Keratinocyte (primary cell): ENCODE measurements around the gene DENND4A.

Experiments
- EZH2 ChIP-seq: IDR thresholded peaks from one replicate; pipeline ENCODE4 v1.6.1; 2012; ENCODE audit warnings: inconsistent platforms, mild to moderate bottlenecking, low read length, moderate library complexity
- TF ChIP-seq, protein P1 (sequence below), 3 experiments: IDR thresholded peaks in 1 of 3; conservative IDR thresholded peaks in 1 of 3; optimal IDR thresholded peaks in 1 of 3; 2 replicates in 2 of 3; 3 replicates in 1 of 3; pipeline versions ENCODE3 to v1.5.1; 2011; ENCODE audit warnings: low read length in 3 of 3, mild to moderate bottlenecking in 3 of 3, moderate library complexity in 2 of 3, control low read depth in 1 of 3, inconsistent platforms in 1 of 3; ENCODE audit not compliant: insufficient read depth in 2 of 3; ENCODE audit errors: extremely low read depth in 1 of 3

DNA sequence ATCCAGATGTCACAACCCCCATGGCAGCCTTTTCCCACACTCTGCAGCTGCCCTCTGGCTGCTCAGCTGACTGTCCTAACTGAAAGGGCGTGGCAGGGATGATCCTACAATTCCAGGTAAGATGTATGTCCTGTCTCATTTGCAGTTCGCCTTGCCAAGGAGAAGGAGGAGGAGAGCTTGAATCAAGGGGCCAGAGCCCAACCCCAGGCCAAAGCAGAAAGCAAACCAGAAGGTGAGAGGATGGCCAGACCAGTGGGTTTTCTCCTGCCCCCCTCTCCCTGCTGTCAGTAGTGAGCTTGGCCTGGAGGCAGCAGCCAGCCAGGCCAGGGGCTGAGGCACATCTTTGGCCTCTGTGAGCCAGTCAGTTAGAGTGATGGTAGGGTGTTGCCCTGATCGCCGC lies 147.8 kb downstream of the DENND4A start:
- TF ChIP-seq, protein P1, sequence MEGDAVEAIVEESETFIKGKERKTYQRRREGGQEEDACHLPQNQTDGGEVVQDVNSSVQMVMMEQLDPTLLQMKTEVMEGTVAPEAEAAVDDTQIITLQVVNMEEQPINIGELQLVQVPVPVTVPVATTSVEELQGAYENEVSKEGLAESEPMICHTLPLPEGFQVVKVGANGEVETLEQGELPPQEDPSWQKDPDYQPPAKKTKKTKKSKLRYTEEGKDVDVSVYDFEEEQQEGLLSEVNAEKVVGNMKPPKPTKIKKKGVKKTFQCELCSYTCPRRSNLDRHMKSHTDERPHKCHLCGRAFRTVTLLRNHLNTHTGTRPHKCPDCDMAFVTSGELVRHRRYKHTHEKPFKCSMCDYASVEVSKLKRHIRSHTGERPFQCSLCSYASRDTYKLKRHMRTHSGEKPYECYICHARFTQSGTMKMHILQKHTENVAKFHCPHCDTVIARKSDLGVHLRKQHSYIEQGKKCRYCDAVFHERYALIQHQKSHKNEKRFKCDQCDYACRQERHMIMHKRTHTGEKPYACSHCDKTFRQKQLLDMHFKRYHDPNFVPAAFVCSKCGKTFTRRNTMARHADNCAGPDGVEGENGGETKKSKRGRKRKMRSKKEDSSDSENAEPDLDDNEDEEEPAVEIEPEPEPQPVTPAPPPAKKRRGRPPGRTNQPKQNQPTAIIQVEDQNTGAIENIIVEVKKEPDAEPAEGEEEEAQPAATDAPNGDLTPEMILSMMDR (optimal IDR thresholded peaks at IDR 0.05 in 1 of 3, IDR thresholded peaks at IDR 0.05 in 1 of 3, conservative IDR thresholded peaks at IDR 0.05 in 1 of 3; ENCODE audit: extremely low read depth in 1 of 3, insufficient read depth in 2 of 3, low read length in 3 of 3): no peak
- TF ChIP-seq EZH2: no peak
